Trophoblast cell (in vitro differentiated cells and primary cell): ENCODE results near the gene JARID2.

ENCODE experiments used
- DNase-seq, 2 donors: peaks; one replicate each; pipeline ENCODE4 v3.0.0-alpha.2; 2016
- H2AFZ ChIP-seq: 2 replicates; pipeline ENCODE4 v1.6.1; 2013; ENCODE audit warnings: low read length, moderate library complexity, mild to moderate bottlenecking; ENCODE audit not compliant: insufficient read depth, poor library complexity
- H2AK5ac ChIP-seq: 2 replicates; pipeline ENCODE4 v1.6.1; 2013; ENCODE audit warnings: mild to moderate bottlenecking, low read length
- H2BK120ac ChIP-seq: 2 replicates; pipeline ENCODE4 v1.6.1; 2013; ENCODE audit warnings: low read length, mild to moderate bottlenecking, moderate library complexity; ENCODE audit not compliant: insufficient read depth, poor library complexity
- H2BK12ac ChIP-seq: 2 replicates; pipeline ENCODE4 v1.6.1; 2013; ENCODE audit warnings: mild to moderate bottlenecking, low read length, moderate library complexity
- H2BK5ac ChIP-seq: 2 replicates; pipeline ENCODE4 v1.6.1; 2013; ENCODE audit warnings: low read length, low read depth, moderate library complexity, mild to moderate bottlenecking; ENCODE audit not compliant: poor library complexity
- H3K14ac ChIP-seq: 2 replicates; pipeline ENCODE4 v1.6.1; 2013; ENCODE audit warnings: mild to moderate bottlenecking, low read length
- H3K18ac ChIP-seq: 2 replicates; pipeline ENCODE4 v1.6.1; 2013; ENCODE audit warnings: mild to moderate bottlenecking, low read length
- H3K23ac ChIP-seq: 2 replicates; pipeline ENCODE4 v1.6.1; 2013; ENCODE audit warnings: low read length
- H3K27ac ChIP-seq: 2 replicates; pipeline ENCODE4 v1.5.1; 2013; ENCODE audit warnings: low read depth, mild to moderate bottlenecking, inconsistent platforms, low read length, moderate library complexity
- H3K27me3 ChIP-seq: 2 replicates; pipeline ENCODE4 v1.6.1; 2013; ENCODE audit warnings: inconsistent platforms, mild to moderate bottlenecking, low read length, moderate library complexity; ENCODE audit not compliant: insufficient read depth
- H3K36me3 ChIP-seq, 2 experiments: 1 replicate in 1 of 2; 2 replicates in 1 of 2; pipeline ENCODE4 v1.6.1; 2013; ENCODE audit warnings: low read length in 2 of 2, mild to moderate bottlenecking in 2 of 2, moderate library complexity in 1 of 2; ENCODE audit not compliant: insufficient read depth in 2 of 2, control insufficient read depth in 1 of 2
- H3K4ac ChIP-seq: 2 replicates; pipeline ENCODE4 v1.6.1; 2013; ENCODE audit warnings: low read depth, mild to moderate bottlenecking, low read length, moderate library complexity
- H3K4me1 ChIP-seq, 2 experiments: 1 replicate in 1 of 2; 2 replicates in 1 of 2; pipeline ENCODE4 v1.6.1; 2013; ENCODE audit warnings: low read length in 2 of 2, mild to moderate bottlenecking in 2 of 2, moderate library complexity in 1 of 2; ENCODE audit not compliant: insufficient read depth in 2 of 2, control insufficient read depth in 1 of 2
- H3K4me2 ChIP-seq: 2 replicates; pipeline ENCODE4 v1.6.1; 2013; ENCODE audit warnings: inconsistent platforms, mild to moderate bottlenecking, low read length, moderate library complexity
- H3K4me3 ChIP-seq: 2 replicates; pipeline ENCODE4 v1.5.1; 2013; ENCODE audit warnings: mild to moderate bottlenecking, low read depth, low read length, inconsistent platforms
- H3K79me1 ChIP-seq: one replicate; pipeline ENCODE4 v1.6.1; 2013; ENCODE audit warnings: low read length
- H3K79me2 ChIP-seq: 2 replicates; pipeline ENCODE4 v1.6.1; 2013; ENCODE audit warnings: low read length, mild to moderate bottlenecking; ENCODE audit not compliant: control insufficient read depth, insufficient read depth, poor library complexity
- H3K9ac ChIP-seq: 2 replicates; pipeline ENCODE4 v1.6.1; 2013; ENCODE audit warnings: mild to moderate bottlenecking, low read length
- H3K9me3 ChIP-seq: 2 replicates; pipeline ENCODE4 v1.6.1; 2013; ENCODE audit warnings: low read depth, mild to moderate bottlenecking, control low read depth, inconsistent platforms, low read length; ENCODE audit not compliant: insufficient read depth
- H4K12ac ChIP-seq: 2 replicates; pipeline ENCODE4 v1.6.1; 2013; ENCODE audit warnings: low read depth, mild to moderate bottlenecking, low read length, moderate library complexity
- H4K8ac ChIP-seq: 2 replicates; pipeline ENCODE4 v1.6.1; 2013; ENCODE audit warnings: low read depth, mild to moderate bottlenecking, low read length, moderate library complexity
- H4K91ac ChIP-seq: one replicate; pipeline ENCODE4 v1.6.1; 2013; ENCODE audit warnings: low read depth, mild to moderate bottlenecking, low read length, moderate library complexity
- WGBS: extraction: QIAGEN DNeasy Blood & Tissue Kit; methylation state at CpG from one replicate; pipeline ENCODE4 v1.1.7; 2013; ENCODE audit warnings: missing lambda C conversion rate; ENCODE audit not compliant: insufficient read length, insufficient coverage; ENCODE audit errors: extremely low coverage; 5-methylcytosine and 5-hydroxymethylcytosine counted together

JARID2 gene

DNA sequence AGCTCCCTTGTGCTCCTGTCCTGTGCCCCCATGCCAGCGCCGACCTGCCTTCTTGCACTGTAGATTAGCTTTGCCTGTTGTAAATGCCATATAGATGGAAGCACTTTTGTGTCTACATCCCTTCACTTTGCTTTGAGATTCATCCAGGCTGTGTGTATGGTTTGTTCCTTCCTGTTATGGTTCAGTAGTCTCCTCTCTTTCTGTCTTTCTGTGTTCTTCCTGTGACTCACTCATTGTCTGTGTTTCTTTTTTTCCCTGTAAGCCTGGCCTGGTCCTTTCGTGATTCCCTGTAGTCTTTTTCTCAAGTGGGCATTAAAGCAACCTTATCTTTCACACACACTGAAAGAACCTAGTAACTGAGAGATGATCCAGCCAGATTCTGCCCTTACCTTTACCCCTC, 66.6 kb downstream of the JARID2 start:
- H3K4ac ChIP-seq = peak overlapping the region; percentile 48
- no peak overlapping the region for H2AK5ac ChIP-seq
- no peak overlapping the region for H3K9ac ChIP-seq
- H3K23ac ChIP-seq = no peak overlapping the region
- peaks cover 0 to 2% of the 10 kb centered on the region in 2 experiments for H3K4me1 ChIP-seq
- H2BK12ac ChIP-seq = no peak overlapping the region
- H3K36me3 ChIP-seq = no peaks in the 10 kb centered on the region
- H4K8ac ChIP-seq = no peak overlapping the region
- H3K27me3 ChIP-seq = no peaks in the 10 kb centered on the region
- no CpG with 5 or more reads among the region's 3 CpGs for WGBS
- no peaks in the 10 kb centered on the region for H3K9me3 ChIP-seq
- H3K18ac ChIP-seq = no peak overlapping the region
- no peak overlapping the region for H3K4me3 ChIP-seq
- no peak overlapping the region for H2BK120ac ChIP-seq
- H4K91ac ChIP-seq = no peak overlapping the region
- no peak for DNase-seq
- no peak overlapping the region for H3K14ac ChIP-seq
- H4K12ac ChIP-seq = no peak overlapping the region
- peaks cover 5% of the 10 kb centered on the region for H3K79me2 ChIP-seq
- H2AFZ ChIP-seq = no peak overlapping the region
- no peak overlapping the region for H3K4me2 ChIP-seq
- no peaks in the 10 kb centered on the region for H3K79me1 ChIP-seq
- no peak overlapping the region for H3K27ac ChIP-seq
- no peak overlapping the region for H2BK5ac ChIP-seq

DNA sequence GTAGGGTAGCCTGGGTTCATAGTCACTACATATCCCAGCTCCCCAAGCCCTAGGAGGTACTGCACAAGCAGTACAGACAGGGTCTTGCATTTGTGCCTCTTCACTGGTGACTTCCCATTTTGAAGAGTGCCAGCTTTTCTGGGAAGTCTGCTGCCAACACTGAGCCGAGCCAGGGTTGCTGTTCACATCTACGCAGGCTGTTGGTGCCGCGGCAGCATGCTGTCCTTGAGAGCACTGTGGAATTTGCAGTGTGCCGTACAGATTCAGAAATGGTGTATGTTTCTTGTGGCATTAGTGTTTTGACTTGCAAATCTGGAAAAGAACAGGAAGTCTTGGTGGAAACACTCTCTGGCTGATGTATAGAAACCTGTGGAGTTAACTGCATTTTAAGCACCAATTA, 67.5 kb downstream of the JARID2 start:
- DNase-seq = no peak
- H3K9ac ChIP-seq = no peak overlapping the region
- H2BK120ac ChIP-seq = no peak overlapping the region
- peak overlapping the region; percentile 11 for H3K18ac ChIP-seq
- no peak overlapping the region for H4K91ac ChIP-seq
- H3K9me3 ChIP-seq = no peaks in the 10 kb centered on the region
- no peak overlapping the region for H4K12ac ChIP-seq
- H3K27me3 ChIP-seq = no peaks in the 10 kb centered on the region
- no peak overlapping the region for H2AFZ ChIP-seq
- peaks cover 5% of the 10 kb centered on the region for H3K79me2 ChIP-seq
- no peak overlapping the region for H3K23ac ChIP-seq
- peak overlapping the region; percentile 61 for H3K4ac ChIP-seq
- H2BK12ac ChIP-seq = no peak overlapping the region
- no peak overlapping the region for H2BK5ac ChIP-seq
- H3K14ac ChIP-seq = no peak overlapping the region
- H3K4me3 ChIP-seq = no peak overlapping the region
- no peak overlapping the region for H4K8ac ChIP-seq
- no peak overlapping the region for H2AK5ac ChIP-seq
- no peak overlapping the region for H3K4me2 ChIP-seq
- WGBS = no CpG with 5 or more reads among the region's 5 CpGs
- H3K36me3 ChIP-seq = no peaks in the 10 kb centered on the region
- H3K27ac ChIP-seq = no peak overlapping the region
- peaks cover 0 to 8% of the 10 kb centered on the region in 2 experiments for H3K4me1 ChIP-seq
- no peaks in the 10 kb centered on the region for H3K79me1 ChIP-seq

DNA sequence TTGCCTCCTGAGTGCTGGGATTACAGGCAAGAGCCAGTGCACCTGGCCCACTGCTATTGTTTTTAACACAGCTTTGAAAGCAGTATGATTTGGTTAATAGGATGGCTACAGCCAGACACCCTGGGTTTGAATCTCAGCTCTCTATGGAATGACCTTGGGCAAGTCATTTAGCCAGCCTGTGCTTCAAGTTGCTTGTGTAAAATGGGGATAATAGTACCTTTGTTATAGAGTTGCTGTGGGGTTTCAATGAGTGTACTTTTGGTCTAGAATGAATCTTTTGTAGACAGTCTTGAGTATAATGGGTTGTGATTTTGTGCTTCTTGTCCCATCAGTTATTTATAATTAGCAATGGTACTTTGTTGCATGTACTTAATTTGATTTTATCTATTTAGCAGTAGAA, 70.9 kb downstream of the JARID2 start:
- Histone ChIP-seq H2BK5ac (no peak overlapping the region), H3K4ac (peak overlapping the region; percentile 42), H4K91ac (no peak overlapping the region), H3K23ac (no peak overlapping the region), H3K9ac (no peak overlapping the region), H4K12ac (no peak overlapping the region), H2AFZ (no peak overlapping the region), H3K4me1 (peaks cover 0 to 12% of the 10 kb centered on the region in 2 experiments), H3K27me3 (no peaks in the 10 kb centered on the region), H2BK120ac (no peak overlapping the region), H3K27ac (no peak overlapping the region), H3K14ac (no peak overlapping the region), H3K79me2 (peaks cover 5% of the 10 kb centered on the region), H2BK12ac (no peak overlapping the region), H3K4me2 (no peak overlapping the region), H2AK5ac (no peak overlapping the region), H4K8ac (no peak overlapping the region), H3K9me3 (no peaks in the 10 kb centered on the region), H3K18ac (no peak overlapping the region), H3K36me3 (no peaks in the 10 kb centered on the region), H3K79me1 (no peaks in the 10 kb centered on the region), H3K4me3 (no peak overlapping the region)
- no peak for DNase-seq

DNA sequence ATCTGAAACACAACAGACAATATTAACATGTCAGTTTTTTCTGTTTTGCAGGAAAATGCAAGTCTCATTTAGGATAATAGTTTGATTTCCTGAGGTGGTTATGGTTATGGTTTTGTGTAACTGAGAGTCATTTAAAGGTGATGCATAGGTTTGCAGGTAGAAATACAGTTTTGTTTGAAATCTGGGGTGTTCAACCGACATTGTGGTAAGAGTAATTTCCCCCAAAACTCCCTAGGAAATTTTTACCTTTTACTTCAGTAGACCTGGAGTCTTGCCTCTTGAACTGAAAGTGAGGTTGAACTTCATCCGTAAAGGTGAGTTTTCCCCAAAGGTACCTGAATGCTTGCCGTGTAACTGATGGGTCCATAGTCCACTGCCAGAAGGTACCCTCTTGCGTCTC, 71.4 kb downstream of the JARID2 start:
- Histone ChIP-seq H3K23ac (no peak overlapping the region), H4K91ac (no peak overlapping the region), H3K36me3 (no peaks in the 10 kb centered on the region), H3K4me2 (no peak overlapping the region), H3K79me2 (peaks cover 5% of the 10 kb centered on the region), H3K79me1 (no peaks in the 10 kb centered on the region), H3K9ac (no peak overlapping the region), H3K4ac (peak overlapping the region; percentile 40), H3K14ac (no peak overlapping the region), H3K9me3 (no peaks in the 10 kb centered on the region), H2BK120ac (no peak overlapping the region), H2AK5ac (no peak overlapping the region), H3K27ac (no peak overlapping the region), H2AFZ (no peak overlapping the region), H3K4me1 (peaks cover 0 to 12% of the 10 kb centered on the region in 2 experiments), H3K18ac (no peak overlapping the region), H3K4me3 (no peak overlapping the region), H2BK12ac (no peak overlapping the region), H3K27me3 (no peaks in the 10 kb centered on the region), H4K12ac (no peak overlapping the region), H2BK5ac (no peak overlapping the region), H4K8ac (no peak overlapping the region)
- WGBS = no CpG with 5 or more reads among the region's 4 CpGs
- no peak for DNase-seq
